Skin epidermis (tissue), 12 donors: ENCODE measurements around the gene LARGE1.

Experiments used
- H3K27ac ChIP-seq, 21 experiments: fragments of 200-600 bp; sonication (generic) in 11 of 21; one replicate each; pipeline ENCODE4 v1.5.0; 2020; ENCODE audit warnings: mild to moderate bottlenecking in 3 of 21, inconsistent platforms in 2 of 21, moderate library complexity in 2 of 21
- H3K4me3 ChIP-seq, 7 experiments: fragments of 200-600 bp; sonication (generic) in 2 of 7; one replicate each; pipeline ENCODE4 v1.5.0; 2020; ENCODE audit warnings: inconsistent platforms in 2 of 7, mild to moderate bottlenecking in 2 of 7, moderate library complexity in 1 of 7

LARGE1 gene

DNA sequence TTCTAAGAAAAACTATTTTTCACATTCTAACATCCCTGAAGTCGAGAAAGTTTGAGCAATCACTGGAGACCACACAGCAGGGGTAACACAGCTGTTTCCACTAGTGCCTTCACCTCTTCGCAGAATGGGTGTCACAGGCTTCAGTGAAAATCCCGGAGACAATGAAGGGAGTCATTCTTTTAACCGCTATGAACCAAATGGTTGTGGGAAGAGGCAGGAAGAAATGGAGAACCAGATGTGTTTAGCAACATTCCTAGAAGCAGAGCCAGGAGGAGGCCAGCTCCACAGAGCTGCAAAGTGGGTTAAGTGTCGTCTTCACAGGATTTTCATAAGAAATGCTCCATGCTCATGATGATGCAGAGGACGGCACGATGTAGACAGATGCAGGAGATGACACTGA, 221.1 kb downstream of the LARGE1 start:
- Histone ChIP-seq H3K4me3 (no peak overlapping the region), H3K27ac (no peak overlapping the region)

DNA sequence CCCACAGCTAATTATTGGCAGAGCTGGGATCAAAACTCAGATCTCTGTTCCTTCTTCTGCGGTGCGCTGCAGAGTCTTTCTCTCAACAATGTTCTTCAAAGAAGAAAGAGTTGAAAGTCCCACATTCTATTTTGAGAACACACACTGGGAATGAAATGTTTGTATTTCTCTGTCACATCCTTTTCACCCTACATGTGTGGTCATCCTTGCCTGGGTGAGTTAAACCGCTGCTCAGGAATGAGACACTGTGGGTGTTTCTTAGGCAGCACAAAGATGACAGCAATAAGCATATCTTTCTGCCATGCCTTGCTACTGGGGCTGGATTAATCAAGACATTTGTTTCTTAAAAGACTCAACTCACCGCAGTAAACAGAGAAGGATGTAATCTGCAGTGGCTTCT, 222.6 kb downstream of the LARGE1 start:
- Histone ChIP-seq H3K27ac (no peak overlapping the region), H3K4me3 (no peak overlapping the region)

DNA sequence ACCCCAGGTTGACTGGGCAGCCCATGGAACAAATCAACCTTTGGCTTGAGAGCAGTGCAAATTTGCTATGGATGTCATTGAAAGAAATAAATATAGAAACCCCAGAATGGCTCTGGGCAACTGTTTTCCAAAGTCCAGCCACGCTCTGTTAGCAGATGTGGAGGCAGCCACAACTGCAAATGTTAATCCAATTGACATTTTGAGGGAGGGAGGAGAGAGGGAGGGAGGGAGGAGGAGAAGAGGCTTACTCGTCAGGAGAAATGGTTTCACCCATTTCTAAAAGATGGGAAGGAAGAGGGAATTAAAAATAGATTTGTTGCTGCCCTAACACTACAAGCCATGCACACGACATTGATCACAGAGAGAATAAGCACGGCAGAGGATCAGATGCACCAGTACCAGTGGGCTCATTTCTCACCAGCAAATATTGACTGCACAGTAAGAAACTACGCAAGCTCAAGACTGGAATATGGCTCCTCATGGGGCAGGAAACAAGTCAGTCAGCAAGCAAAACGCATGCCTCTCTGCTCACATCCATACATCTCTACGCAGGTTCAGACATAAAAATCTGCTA, 229.1 kb downstream of the LARGE1 start:
- H3K4me3 ChIP-seq, result no peak overlapping the region
- H3K27ac ChIP-seq, result no peak overlapping the region

DNA sequence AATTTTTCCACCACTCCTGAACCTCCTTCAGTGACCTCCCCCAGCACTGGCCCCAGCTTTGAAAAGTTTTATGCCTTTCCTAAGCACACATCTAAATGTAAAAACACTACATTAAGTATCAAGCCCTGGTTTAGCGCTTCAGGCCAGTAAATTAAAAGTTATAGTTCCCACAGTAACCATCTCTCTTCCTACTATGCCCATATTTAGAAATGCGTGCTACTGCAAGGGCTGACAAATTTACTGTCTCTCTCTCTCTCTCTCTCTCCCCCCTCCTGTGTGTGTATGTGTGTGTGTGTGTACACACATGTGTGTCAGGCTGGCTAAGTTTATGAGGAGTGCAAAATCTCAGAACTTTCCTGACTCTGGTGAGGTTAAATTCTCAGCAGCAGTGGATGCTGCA, 231.4 kb downstream of the LARGE1 start:
- Histone ChIP-seq H3K27ac (no peak overlapping the region), H3K4me3 (no peak overlapping the region)

DNA sequence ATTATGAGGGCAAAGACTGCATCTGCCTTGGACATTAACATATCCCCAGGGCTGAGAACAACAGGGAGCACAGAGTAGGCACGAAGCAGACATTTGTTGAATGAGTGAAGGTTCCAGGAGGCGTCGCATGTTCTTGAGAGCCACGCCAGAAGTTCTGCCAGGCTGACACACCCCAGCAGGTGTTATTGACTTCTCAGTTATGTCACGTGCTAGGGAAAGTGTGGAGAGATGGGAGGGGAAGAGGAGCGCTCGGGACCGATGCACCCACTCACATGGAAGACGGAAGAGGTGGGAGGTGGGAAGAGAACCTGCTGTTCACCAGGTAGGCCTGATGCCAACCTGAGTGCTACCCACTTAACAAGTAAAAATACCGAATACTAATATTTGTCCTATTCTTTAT, 232.8 kb downstream of the LARGE1 start:
- H3K4me3 ChIP-seq, result no peak overlapping the region
- H3K27ac ChIP-seq, result no peak overlapping the region

DNA sequence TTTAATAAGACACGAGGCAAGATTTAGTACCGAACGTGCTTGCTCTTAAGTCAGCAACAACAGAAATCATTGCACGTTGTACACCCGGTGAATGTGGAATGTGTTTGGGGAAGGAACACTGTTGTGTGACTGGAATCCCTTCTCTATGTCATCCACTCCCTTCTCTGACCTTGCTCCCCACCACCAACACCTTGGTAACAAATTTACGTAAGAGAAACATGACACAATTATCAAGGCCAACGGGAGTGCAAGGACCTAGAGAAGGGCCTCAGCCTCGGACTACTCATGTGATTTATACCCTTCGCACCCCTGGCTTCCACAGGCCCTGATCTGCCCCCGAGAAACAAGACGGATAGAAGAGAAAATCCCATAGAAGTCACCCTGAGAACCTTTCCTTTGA, 236.2 kb downstream of the LARGE1 start:
- H3K4me3 ChIP-seq, result no peak overlapping the region
- H3K27ac ChIP-seq, result no peak overlapping the region

DNA sequence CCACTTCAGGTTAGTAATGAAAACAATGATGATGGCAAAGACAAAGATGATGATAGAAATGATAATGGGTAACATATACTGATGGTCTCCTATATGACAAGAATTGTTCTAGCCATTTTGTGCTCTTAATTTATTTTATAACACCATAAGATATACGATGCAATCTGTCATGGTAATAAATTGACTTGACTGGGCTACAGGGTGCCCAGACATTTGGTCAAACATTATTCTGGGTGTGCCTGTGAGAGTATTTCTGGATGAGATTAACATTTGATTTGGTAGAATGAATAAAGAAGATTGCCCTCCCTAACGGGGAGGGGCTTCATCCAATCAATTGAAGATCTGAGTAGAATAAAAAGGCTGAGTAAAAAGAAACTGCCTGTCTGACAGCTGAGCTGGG, 237.3 kb downstream of the LARGE1 start:
- no peak overlapping the region for H3K4me3 ChIP-seq
- H3K27ac ChIP-seq, result no peak overlapping the region

DNA sequence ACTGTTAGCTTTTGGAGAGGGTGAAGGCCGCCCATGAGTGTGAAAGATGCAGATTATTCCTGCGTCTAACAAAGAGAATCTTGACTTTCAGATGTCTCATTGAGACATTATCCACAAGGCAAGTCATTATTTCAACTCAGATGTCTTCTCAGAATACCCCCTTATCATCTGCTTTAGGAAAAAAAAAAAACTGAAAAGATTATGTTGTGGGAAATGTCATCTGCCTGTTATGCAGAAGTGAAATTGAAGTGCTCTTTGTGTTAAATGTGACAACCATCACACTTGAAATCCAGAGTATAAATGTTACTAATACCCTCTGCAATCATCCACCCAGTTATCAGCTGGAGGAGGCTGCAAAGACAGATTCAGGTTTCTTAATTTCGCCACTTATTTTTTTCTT, 239.6 kb downstream of the LARGE1 start:
- Histone ChIP-seq H3K4me3 (no peak overlapping the region), H3K27ac (no peak overlapping the region)

DNA sequence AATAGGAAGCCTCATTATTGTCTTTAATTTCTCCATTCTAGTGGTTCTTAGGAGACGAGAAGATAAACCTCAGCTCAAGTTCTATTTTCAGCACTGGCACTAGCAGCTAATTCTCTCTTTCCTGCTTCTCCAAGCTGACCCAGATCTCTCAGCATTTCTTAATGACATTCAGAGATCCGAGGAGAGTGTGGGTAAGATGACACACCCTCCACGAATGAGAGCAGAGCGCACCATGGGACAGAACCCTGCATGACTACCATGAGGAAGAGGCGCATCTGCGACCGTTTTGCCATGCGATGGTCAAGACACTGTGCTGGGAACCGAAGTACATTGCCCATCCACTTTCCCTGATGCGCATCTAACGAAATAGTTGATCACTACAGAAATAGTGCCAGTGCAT, 241.8 kb downstream of the LARGE1 start:
- Histone ChIP-seq H3K4me3 (no peak overlapping the region), H3K27ac (no peak overlapping the region)

DNA sequence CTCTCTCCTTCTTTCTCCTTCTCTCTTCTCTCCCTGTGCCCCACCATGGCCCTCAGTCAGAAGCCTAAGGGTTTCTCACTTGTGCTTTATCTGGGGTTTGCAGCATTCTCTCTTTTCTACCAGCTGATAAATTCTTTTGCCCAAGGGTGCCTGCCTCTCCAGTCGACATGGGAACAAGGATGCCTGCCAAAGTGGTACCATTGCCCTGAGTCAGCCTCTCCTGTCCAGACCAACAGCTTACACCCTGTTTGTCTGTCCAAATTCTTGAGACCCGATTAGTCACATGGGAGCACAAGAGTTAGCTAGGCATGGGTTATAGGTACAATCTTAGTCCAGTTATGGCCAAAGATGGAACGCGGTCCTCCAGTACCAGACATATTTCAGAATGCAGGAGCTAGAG, 242.7 kb downstream of the LARGE1 start:
- Histone ChIP-seq H3K27ac (no peak overlapping the region), H3K4me3 (no peak overlapping the region)

DNA sequence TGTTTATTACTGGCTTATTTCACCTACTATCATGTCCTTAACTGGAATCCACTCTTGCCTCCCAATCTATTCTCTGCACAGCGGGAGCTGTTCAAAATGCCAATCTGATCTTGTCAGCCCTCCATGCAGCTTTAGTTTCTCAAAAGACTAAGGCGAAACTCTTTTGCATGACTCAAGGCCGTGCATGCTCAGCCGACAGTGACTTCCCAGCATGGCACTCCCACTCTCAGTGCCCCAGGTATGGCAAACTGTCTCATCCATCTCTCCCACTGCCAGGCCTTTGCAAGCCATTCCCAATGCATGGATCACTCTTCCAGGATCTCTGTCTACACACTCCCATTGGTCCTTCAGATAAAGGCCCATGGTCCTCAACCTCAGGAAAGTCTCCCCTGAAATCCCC, 245.9 kb downstream of the LARGE1 start:
- no peak overlapping the region for H3K27ac ChIP-seq
- no peak overlapping the region for H3K4me3 ChIP-seq

DNA sequence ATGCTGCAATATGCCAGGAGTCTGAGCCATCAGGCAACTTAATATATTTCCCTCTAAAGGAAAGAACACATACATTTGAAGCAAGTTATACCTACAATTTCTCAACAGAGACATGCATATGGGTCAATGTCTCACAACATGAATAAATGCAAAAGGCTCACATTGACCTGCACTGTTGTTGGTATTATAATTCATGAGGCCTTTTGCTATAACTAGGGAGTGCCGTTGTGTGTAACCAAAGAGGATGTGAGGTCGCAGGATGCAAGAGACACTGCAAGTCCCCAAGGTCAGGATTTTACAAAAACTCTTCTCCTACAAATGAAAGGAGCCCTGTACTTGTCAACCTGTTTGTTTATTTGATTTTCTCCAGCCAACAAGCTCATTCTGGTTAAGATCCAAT, 250.5 kb downstream of the LARGE1 start:
- Histone ChIP-seq H3K4me3 (no peak overlapping the region), H3K27ac (no peak overlapping the region)

DNA sequence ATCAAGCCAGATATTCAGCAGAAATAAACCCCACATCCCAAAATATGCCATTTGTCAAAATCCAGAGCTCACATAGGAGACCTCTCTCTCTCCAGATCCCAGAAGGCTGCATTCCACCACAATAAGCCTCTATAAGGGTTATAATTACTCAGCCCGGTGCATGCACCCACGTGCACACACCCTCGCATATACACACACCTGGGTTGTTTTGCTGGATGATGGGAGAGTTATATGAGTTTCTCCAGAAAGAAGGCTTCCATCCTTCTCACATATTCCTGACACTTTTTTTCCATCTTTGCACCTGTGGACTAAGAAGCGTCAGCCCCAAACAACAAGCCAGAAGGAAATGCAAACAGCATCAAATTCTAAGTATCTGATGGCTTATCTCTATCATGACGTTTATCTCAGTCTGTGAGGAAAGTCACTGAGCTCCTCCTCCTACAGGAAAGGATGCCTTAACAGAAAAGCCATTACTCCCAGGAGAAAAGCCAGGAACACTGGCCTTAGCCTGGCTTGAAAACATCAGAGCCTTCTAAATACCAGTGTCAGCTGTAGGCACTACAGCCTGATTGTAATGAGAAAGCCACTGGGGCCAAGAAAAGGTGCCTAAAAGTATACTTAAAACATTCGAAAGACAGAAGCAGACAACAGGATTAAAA, 253.2 kb downstream of the LARGE1 start:
- Histone ChIP-seq H3K27ac (no peak overlapping the region), H3K4me3 (no peak overlapping the region)

DNA sequence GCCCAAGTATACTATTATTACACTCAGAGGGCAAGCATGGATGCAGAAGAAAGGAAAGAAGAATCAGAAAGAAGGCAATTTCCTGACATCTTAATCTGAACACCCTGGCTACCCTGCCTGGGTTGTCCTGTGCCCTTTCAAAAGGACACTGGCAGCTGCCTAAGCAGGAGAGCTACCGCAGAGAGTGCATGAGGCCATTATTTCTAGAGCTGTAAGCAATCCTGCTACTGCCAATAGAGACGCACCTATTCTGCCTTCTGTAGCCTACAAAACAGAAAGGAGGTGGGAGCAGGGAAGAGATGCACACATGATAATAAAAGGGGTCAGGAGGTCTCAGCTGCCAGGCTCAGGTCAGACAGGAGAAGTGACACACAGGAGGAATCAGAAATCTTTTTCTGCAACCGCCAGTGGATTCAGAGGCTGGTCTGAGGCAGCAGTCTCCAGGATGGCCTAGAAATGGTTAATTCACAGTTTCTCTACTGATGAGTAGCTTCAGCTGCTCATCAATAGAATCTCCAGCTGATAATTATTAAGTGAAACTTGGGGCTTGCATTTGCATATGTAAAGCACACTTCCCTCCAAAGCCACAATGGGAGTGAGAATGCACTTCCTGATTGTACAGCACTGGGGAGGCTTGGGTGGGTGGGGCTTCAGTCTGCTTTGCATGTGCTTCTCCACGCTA, 253.9 kb downstream of the LARGE1 start:
- Histone ChIP-seq H3K27ac (no peak overlapping the region), H3K4me3 (no peak overlapping the region)

DNA sequence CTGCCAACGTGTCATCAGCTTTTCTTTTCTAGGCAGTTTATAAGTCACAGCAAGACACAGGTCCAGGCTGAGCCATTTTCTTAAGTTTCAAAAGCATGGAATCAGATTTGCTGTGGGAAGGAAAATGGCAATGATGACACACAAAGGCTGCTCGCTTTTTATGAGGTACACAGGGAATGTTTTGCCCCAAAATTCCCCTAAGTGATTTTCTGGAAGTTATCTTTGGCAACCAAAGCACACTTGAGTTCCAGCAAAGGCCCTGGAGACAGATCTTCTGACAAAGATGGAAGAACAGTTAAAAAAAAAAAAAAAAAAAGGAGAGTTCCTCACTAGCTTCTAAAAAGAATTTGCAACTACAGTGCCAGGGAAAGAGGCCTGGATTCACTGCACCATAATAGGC, 260.8 kb downstream of the LARGE1 start:
- Histone ChIP-seq H3K27ac (peak overlapping the region in 15 of 21 experiments; percentile 6 to 83 (median 58)), H3K4me3 (no peak overlapping the region)

DNA sequence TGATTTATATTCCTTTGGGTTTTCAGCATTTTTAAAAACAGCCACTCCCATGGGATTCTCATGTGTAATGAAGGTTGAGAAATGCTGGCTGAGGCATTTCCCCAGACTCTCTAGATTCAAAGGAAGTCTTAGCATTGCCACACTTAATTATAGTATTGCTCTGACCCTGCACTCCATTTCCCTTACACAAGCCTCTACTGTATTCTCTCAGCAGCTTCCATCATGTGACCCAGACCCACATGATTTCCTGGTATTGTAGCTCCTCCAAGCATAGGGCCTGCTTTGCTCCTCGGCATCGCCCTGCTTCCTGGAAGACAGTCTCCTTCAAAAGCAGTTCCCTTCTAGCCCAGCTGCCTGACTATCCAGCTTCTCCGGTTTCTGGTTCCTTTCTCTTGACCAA, 261.5 kb downstream of the LARGE1 start:
- Histone ChIP-seq H3K27ac (peak overlapping the region in 14 of 21 experiments; percentile 6 to 83 (median 60)), H3K4me3 (no peak overlapping the region)

DNA sequence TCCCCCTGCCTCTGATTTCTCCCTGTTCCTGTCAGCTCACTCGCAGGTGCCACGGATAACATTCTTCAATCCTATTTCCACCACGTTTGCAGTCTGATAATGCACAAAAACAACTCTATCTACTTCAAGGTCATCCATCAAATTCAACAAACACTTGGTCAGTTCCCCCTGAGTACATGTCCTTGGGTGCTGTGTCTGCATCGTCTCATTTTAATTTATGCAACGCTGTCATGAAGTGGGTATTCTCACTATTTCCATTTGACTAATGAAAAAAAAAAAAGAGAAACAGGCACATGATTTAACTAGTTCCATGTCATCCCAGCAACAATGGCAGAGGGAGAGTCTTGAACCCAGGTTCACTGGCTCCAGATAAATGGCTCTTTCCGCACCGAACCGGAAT, 262.6 kb downstream of the LARGE1 start:
- Histone ChIP-seq H3K4me3 (no peak overlapping the region), H3K27ac (peak overlapping the region in 2 of 21 experiments; percentile 11 to 67)

DNA sequence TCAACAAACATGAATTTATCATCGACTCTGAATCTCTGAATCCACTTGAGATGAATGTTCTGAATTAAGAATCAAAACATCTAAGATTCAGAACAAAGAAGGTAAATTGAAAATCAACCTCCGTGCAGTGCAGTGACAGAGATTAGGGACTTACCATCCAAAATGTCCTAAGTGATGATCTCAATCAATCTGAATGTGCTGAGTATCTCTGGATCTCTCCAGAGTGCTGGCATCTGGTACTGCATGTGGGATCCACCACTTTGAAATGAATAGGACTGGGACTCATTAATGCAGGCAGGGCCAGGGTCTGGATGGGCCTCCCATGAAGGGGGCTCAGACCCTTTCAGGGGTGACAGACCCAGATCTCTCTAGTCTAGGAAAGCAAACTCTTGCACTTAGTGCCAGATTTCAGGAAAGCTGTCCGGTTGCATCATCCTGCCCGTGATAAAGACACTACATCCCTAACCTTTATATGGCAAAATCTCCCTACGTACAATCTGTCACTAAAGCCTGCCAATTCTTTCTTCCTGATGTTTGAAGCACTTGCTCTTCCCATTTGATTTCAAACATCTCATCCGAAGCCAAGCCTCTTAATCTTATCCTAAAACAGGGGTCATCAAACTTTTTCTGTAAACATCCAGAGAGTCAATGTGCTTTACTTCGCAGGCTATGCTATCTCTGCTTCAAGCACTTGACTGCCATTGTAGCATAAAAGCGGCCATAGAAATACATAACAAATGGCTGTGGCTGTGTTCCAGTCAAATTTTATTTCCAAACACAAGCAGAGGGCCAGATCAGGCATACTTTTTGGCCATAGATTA, 263.3 kb downstream of the LARGE1 start:
- Histone ChIP-seq H3K4me3 (no peak overlapping the region), H3K27ac (peak overlapping the region in 2 of 21 experiments; percentile 11 to 67)

DNA sequence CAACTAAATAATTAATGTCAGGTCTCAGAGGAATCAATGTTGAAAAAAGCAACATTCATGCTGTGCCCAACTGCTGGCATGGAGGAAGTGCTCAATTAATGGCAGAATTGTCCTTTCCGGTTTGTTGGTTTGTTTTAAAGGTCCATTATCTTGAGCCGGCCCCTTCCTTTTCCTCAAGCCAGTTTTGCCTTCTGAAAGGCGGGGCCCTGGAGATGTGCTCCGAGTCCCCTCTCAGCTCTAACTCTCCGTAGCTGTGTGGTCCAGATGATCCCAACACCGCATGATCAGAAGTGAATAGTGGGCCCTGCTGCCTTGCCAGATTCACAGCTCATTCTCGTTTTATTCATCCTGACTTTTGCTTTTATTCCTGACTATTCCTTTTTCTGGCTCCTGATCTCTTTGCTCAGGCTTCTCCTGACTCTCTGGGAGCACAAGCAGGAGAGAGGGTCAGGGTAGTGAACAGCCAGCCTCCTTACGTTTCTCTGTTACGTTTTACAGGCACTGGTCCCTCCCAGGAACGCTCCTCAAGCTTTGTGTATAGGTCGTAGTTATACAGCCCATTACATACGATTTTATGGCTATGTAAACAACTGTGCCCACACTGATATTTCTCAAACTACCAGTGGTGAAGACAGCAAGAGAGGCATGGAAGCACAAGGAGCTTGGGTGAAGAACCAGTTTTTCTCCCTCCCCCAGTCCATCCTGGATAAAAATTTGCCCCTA, 265.9 kb downstream of the LARGE1 start:
- no peak overlapping the region for H3K27ac ChIP-seq
- no peak overlapping the region for H3K4me3 ChIP-seq

DNA sequence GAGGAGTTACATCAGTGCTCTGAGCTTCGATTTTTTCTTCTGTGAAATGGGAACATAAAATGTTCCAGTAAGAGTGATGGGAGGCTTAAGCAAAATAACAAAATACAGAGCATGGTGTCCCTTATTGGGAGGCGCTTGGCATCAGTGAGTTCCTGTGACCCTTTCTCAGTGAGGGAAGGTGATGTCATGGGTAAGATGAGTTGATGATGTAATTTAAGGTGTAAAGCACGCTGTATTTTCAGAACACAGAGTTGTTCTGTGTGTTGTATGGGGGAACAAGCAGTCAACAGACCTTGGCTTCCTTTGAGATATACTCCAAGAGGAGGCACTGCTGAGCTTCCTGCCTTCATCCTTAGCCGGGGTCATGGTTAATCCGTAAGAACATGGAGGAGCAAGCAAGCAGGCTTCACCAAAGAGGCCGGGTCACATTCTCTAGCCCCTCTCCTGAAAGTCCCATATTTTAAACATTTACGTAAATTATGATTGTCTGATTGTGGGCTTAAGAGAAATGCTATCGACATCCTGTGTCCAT, 266.7 kb downstream of the LARGE1 start:
- Histone ChIP-seq H3K27ac (no peak overlapping the region), H3K4me3 (no peak overlapping the region)
